ENCODE measurements around the gene PLSCR5. TPM values are rescaled to one million over a fixed set of nuclear protein-coding genes. Genes with fewer than 3 reads are reported as not detected.

Gene PLSCR5
- total RNA-seq, 4 donors from 2014 or later, result not detected

DNA sequence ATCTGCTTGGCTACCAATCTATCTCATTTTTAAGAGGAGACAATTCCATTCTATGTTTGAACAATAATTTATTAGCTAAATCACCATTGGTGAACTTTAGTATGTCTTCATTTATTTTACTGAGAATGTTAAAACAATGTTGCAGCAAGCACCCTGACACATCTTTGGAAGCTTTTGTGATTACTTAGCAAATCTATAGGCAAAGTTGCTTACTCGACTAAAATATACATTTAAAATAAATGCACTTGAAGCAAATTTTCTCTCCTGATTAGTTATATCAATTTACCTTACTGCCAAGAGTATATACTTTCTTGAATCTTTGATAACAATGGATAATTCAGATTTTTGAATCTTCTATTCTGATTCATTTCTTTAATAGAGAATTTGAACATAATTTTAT lies 31.0 kb downstream of the PLSCR5 start:
- Histone ChIP-seq H3K4me3 (no peak overlapping the region), H3K9me3 (no peaks in the 10 kb centered on the region), H3K4me1 (no peaks in the 10 kb centered on the region), H3K27ac (no peak overlapping the region), H3K27me3 (no peaks in the 10 kb centered on the region), H3K36me3 (no peaks in the 10 kb centered on the region)
- DNase-seq (ENCODE audit: low spot score in 2 of 2), result no peak
- TF ChIP-seq POLR2A (IDR thresholded peaks at IDR 0.05), result no peak
- TF ChIP-seq EP300 (IDR thresholded peaks at IDR 0.05), result no peak
- TF ChIP-seq CTCF (IDR thresholded peaks at IDR 0.05), result no peak
- 75 to 88% methylated on average over 1 of the region's 1 CpG for WGBS, 2 donors

GRCh38 chr3:146569314-146569713 lies 35.8 kb downstream of the PLSCR5 start:
- Histone ChIP-seq H3K27me3 (no peaks in the 10 kb centered on the region), H3K27ac (no peak overlapping the region), H3K4me3 (no peak overlapping the region), H3K4me1 (no peaks in the 10 kb centered on the region), H3K9me3 (no peaks in the 10 kb centered on the region), H3K36me3 (no peaks in the 10 kb centered on the region)
- TF ChIP-seq POLR2A (IDR thresholded peaks at IDR 0.05) (no peak), EP300 (IDR thresholded peaks at IDR 0.05) (no peak), CTCF (IDR thresholded peaks at IDR 0.05) (no peak)
- 59 to 68% methylated on average over 3 of the region's 3 CpGs for WGBS, 2 donors
- DNase-seq (ENCODE audit: low spot score in 2 of 2), result no peak

DNA sequence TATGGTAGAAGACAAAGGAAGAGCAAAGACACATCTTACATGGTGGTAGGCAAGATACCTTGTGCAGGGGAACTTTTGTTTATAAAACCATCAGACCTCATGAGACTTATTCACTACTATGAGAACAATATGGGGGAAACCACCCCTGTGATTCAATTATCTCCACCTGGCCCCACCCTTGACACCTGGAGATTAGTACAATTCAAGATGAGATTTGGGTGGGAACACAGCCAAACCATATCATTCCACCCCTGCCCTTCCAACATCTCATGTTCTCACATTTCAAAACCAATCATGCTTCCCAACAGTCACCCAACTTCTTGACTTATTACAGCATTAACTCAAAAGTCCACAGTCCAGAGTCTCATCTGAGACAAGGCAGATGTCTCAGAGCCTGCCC lies 39.0 kb downstream of the PLSCR5 start:
- Histone ChIP-seq H3K36me3 (no peaks in the 10 kb centered on the region), H3K27ac (no peak overlapping the region), H3K9me3 (peaks cover 0 to 3% (median 0%) of the 10 kb centered on the region in 4 donors), H3K27me3 (no peaks in the 10 kb centered on the region), H3K4me3 (no peak overlapping the region), H3K4me1 (no peaks in the 10 kb centered on the region)
- no peak for TF ChIP-seq EP300 (IDR thresholded peaks at IDR 0.05)
- TF ChIP-seq POLR2A (IDR thresholded peaks at IDR 0.05), result no peak
- no peak for TF ChIP-seq CTCF (IDR thresholded peaks at IDR 0.05)
- no peak for DNase-seq (ENCODE audit: low spot score in 2 of 2)

GRCh38 chr3:146561879-146562278 lies 43.3 kb downstream of the PLSCR5 start:
- TF ChIP-seq EP300 (IDR thresholded peaks at IDR 0.05) (no peak), CTCF (IDR thresholded peaks at IDR 0.05) (no peak), POLR2A (IDR thresholded peaks at IDR 0.05) (no peak)
- Histone ChIP-seq H3K9me3 (peaks cover 0 to 3% (median 0%) of the 10 kb centered on the region in 4 donors), H3K4me3 (no peak overlapping the region), H3K27ac (no peak overlapping the region), H3K4me1 (no peaks in the 10 kb centered on the region), H3K36me3 (no peaks in the 10 kb centered on the region), H3K27me3 (no peaks in the 10 kb centered on the region)
- DNase-seq (ENCODE audit: low spot score in 2 of 2), result no peak
- WGBS, 2 donors, result 75 to 85% methylated on average over 1 of the region's 1 CpG

GRCh38 chr3:146561463-146561862 lies 43.7 kb downstream of the PLSCR5 start:
- Histone ChIP-seq H3K9me3 (peaks cover 0 to 3% (median 0%) of the 10 kb centered on the region in 4 donors), H3K4me1 (no peaks in the 10 kb centered on the region), H3K4me3 (no peak overlapping the region), H3K27me3 (no peaks in the 10 kb centered on the region), H3K27ac (no peak overlapping the region), H3K36me3 (no peaks in the 10 kb centered on the region)
- DNase-seq (ENCODE audit: low spot score in 2 of 2), result no peak
- WGBS, 2 donors, result 88 to 100% methylated on average over 1 of the region's 1 CpG
- TF ChIP-seq EP300 (IDR thresholded peaks at IDR 0.05) (no peak), CTCF (IDR thresholded peaks at IDR 0.05) (no peak), POLR2A (IDR thresholded peaks at IDR 0.05) (no peak)

Data from tibial nerve (tissue), 4 donors.